CD4-positive, alpha-beta T cell treated with Interleukin-10 for 1 hour (primary cell): ENCODE results near the gene ST7L.

Source experiments
- DNase-seq: peaks from one replicate; pipeline ENCODE4 v3.0.0-alpha.2; 2020

The ST7L gene

DNA sequence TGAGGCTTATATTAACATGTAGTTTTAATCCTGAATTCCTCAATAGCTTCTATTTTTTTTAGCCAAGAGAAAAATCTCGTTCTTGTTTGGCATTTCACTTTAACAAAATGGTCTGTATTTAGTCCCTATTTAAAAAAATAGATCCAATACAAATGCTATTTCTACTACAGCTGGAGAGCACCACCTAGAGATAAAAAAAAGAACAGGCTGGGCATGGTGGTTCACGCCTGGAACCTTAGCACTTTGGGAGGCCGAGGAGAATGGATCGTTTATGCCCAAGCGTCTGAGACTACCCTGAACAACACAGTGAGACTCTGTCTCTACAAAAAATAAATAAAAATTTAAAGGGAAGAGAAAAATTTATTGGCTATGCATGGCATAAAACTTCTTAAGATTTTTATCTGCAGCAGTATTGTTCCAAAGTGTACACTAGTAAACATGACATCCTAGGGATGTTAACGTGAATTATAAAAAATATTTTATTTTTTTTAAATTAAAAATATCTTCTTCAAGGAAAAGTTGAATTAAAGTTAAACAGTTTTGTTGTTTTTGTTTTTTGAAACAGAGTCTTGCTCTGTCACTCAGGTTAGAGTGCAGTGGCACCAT, 4.4 kb downstream of the ST7L start:
- peak; percentile 53 for DNase-seq

DNA sequence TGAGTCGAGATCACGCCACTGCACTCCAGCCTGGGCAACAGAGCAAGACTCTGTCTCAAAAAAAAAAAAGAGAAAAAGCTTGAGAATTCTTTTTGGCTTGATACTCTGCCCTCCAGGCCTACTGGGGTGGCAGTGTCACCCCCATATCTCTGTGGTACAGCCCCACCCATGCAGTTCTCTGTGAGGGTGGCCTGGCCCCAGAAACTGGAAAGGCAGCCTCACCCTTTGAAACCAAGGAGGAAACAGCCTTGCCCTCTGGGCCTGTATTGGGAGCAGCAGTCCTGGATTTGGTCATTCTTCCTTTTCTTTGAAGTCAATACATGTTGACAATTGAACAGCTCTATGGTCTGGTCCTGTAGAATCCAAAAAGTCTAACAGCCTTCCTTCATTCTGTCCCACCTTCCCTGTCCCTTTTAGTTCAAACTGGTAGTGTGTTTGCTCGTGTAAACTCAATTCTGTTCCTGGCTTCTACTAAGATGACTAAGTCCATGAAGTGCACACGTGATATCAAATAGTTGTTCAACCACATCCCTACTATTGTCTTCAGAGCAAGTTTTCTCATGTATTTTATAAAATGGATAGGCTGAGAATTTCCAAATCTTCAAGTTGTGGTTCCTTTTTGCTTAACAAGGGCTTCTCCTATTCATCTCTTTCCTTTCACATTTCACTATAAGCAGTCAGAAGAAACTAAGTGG, 13.2 kb downstream of the ST7L start:
- no peak for DNase-seq

DNA sequence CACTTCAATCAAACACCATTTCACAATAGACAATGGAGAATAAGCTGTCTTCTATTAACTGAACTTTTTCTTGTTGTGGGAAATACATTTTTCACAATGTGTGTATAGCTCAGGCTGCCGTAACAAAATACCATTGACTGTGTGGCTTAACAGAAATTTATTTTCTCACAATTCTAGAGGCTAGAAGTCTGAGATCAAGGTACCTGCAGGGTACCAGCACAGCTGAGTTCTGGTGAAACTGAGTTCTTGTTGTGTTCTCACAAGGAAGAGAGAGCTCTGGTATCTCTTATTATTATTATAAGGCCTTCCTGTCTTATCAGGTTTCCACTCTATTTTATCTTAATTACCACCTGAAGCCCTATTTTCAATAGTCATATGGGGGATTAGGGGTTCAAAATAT, 15.4 kb downstream of the ST7L start:
- DNase-seq, result no peak

DNA sequence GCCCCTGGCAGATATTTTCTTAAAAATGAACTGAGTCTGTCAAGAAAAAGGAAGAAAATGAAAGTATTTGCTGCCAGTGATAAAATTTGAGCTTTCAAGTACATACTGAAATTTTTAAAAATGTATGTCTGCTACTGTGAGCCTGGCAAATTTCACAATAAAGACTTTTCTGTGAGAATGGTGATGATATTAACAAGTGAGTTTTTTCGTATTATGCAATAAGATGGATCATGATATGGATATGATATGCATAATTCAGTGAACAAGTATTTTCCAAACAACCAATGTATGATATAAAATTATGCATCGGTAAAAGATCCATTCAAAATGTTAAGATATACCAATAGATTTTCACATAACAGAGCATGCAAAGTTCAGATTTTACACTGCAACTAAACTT, 15.9 kb downstream of the ST7L start:
- DNase-seq, result no peak

DNA sequence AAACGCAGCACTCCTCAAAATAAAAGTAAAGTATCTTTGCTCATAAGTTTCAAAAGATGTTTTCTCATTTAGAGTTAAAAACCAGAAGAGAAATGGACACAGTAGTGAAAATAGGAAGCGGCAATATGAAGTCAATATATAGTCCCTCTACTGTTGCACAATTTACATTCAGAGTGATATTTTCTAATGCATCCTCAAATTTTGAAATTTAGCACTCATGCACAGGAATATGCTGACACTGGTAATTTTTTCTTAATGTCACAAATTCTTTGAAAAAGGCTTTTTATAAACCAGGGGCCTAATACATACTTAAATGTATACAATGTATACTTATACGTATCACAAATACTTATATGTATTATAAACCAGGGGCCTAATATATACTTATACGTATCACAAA, 19.5 kb downstream of the ST7L start:
- DNase-seq, result no peak

DNA sequence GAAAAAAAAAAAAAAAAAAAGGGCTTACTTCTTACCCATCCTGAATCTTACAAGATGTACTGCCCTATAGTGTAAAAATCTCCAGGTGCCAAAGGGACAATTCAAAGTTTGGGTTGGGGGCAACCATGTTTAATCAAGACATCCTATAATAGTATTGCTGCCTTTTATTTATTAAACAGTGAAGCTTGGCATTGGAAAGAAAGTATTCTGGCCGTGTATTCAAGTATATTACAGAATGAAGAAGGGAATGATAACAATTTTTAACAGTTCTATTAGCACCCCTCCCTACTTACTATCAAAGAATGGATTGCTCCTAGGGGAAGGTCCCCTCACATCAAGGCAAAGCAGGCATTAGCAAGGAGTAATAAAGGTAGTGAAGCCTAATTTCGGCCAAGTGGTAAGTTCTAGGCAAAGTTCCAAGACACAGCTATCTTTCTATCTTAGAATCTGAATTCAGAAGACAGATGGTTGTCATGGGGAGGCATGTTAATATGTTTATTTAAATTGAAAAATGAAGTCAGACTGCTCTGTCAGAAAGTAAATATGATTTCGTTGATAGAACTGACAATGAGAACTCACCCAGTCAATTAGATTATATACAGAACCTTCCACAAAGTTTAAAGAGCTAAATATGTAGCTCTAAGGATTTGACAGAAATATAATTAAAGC, 24.6 kb downstream of the ST7L start:
- no peak for DNase-seq

DNA sequence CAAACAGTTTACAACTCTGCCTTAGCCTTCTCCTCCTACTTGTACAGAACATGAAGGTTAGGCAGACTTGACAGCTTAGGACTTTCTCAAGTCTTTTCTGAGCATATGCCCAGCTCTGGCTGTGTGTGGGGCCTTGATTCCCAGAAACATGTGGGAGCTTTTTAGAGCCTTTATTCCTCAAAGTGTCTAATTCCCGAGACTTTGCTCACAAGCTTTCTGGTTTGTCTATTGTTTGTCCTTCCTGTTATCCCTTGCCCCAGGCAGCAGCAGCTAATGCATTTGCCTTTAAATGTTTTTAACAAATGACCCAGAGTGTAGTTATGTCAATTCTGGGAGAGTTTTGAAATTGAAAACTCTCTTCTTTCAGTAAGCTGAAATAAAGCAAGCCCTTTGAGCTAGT, 29.2 kb downstream of the ST7L start:
- no peak for DNase-seq

DNA sequence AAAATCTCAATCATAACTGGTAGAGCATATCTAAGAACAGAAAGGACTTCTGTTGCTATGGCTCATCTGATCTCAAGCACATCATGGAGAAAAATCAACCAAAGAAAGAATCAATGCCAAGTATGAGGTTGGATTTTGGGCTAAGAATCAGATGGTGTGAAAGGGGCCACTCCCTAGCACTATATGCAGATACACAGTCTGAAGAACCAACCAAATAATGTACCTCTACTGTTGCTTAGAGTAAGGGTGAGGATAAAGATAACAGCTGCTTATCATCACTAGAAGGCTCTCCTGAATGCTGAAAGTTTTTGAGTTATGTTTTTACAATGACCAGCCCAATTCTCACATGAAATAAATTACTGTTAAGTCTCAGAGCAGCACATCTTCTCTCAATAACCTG, 35.6 kb downstream of the ST7L start:
- no peak for DNase-seq

DNA sequence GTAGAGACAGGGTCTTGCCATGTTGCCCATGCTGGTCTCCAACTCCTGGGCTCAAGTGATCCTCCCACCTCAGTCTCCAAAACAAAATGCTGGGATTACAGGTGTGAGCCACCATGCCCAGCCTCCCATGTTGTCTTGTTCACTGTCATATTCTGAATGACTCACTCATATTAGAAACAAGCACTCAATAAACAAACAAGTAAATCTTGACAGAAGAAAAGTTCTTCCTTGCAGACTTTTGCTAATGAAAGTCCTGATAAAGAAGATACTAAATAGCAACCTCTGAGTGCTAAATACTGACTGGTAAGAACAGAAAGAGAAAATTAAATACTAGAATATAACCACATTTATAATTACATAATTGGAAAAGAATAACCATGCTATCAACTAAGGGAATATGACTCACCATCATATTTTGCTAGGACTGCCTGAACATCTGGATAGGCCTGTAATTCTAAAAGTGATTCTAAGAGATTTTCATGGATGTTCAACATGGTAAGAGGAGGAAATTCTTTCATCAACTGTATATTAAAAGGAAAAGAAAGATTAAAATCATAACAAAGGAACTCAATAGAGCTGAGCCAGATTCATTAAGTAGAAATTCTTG, 37.3 kb downstream of the ST7L start:
- DNase-seq, result no peak

DNA sequence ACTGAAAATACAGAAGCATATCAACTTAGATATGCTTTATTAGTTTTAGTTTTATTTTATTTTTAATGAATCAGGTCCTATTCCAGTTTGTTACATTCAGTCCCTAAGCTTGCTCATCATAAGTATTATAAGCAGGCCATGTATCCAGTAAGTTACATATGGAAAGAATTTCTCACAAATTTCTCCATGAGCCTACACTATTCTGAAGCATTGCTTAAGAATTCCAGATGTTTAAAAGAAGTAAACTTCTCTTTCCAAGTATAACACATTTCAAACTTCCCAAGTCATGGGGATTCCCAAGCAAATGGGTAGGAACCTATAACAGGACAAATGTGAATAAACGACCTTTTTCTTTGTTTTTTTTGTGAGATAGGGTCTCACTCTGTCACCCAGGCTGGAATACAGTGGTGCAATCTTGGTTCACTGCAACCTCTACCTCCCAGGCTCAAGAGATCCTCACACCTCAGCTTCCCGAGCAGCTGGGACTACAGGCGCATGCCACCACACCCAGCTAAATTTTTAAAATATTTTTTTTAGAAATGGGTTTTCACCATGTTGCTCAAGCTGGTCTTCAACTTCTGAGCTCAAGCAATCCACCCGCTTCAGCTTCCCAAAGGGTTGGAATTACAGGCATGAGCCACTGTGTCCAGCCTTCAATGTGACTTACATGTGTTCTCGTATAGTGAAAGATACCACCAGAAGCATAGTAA, 39.0 kb downstream of the ST7L start:
- no peak for DNase-seq

DNA sequence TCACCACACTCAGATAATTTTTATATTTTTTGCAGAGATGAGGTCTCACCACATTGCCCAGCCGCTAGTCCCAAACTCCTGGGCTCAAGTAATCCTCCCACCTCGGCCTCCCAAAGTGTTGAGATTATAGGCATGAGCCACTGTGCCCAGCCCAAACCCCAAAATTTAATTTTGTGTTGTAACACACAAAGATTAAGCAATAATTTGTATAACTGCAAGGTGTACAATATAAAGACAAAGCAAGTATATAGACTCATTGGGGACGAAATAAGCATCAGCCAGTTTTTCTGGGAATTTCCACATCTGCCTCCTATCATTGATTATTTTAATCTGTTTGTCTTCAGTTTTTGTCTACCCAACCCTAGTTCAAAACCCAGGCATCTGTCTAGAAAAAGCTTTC, 42.7 kb downstream of the ST7L start:
- no peak for DNase-seq

DNA sequence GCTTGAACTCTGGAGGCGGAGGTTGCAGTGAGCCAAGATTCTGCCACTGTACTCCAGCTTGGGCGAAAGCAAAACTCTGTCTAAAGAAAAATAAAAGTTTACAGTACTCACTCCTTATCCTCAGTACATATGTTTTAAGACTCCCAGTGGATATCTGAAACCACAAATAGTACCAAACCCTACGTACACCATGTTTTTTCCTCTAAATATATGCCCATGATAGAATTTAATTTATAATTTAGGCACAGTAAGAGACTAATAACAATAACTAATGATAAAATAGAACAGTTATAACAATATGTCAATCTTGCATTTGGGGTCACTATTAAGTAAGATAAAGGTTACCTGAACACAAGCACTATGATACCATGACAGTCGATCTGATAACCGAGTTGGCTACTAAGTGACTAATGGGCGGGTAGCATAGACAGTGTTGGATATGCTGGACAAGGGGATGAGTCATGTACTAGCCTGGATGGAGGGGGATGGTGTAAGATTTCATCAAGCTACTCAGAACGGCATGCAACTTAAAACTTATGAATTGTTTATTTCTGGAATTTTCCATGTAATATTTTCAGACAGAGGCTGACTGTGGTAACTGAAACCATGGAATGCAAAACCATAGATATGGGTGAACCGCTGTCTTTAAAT, 43.7 kb downstream of the ST7L start:
- no peak for DNase-seq

DNA sequence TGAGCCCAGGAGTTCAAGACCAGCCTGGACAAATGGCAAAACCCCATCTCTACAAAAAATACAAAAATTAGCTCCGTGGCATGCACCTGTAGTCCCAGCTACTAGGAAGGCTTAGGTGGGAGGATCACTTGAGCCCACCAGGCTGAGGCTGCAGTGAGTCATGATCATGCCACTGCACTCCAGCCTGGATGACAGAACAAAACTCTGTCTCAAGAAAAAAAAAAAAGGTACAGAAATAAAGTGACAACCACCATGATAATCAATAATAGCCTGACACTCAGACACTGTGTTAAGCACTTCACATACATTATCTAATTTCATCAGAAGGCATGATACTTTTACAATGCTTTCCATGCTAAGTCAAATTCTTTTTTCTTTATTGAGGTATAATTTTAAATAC, 53.1 kb downstream of the ST7L start:
- no peak for DNase-seq

DNA sequence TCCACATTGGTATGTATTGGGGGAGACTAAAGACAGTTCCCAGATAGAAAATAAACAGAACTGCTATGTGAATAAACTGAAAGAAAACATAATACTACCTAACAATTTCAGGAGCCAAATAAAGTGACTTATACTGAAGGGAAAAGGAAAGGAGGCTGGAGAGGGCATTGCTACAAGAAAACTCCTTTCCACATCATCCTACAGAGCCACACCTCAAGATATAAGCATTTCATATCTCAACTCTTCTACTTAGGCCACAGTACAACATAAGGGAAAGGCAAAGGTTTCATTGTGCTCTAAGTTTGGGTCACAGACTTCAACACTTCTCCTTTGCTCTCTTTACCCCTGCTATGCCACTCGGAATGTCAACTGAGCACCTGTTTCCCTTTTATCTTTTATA, 54.9 kb downstream of the ST7L start:
- DNase-seq, result no peak

DNA sequence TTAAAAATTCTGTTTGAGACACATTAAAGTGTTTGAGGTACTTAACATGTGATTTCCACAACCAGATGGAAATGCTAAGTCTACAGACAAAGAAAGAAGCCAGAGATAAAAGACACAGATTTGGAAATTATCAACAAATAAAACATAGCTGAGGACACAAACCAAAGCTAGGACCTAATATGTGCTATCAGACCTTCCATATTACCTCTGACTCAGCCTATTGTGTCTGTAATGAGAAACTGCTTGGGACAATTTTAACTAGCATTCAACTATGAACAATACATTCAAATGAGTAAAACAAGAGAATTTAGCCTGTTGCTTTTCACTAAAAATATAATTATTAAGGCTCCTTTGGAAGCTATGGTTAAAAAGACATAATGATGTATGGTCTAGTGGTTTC, 55.6 kb downstream of the ST7L start:
- DNase-seq, result no peak

DNA sequence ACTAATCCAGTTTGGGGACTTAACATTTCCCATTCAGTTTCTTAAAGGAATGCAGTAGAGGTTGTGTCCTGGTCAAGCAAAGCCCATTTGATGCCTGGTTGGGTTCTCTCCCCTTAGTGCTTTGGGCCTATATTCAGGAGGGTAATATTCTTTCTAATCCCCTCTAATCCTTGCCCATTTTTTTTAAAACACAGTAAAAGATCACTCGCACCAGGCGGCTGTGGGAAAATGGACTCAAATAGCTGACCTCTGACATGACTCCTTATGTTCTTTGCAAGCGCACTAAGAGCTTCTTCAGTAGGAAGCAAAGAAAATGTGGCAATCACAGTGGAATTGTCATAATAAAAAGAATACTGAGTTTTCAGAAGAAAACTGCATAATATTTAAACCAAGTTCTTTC, 60.3 kb downstream of the ST7L start:
- DNase-seq, result no peak

DNA sequence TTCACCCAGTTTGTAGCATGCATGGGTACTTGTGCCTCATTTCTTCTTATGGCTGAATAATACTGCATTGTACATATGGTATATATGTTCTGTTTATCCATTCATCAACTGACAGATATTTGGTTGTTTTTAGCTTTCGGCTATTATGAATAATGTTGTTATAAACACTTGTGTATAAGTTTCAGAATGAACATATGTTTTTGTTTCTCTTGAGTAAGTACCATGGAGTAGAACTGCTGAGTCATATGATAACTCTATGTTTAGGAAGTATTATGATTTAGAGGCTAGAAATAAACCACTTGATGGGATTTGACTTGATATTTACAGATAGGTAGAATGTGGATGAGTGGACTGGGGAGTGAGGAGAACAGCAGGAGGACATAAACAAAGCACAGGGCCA, 61.6 kb downstream of the ST7L start:
- DNase-seq, result no peak

DNA sequence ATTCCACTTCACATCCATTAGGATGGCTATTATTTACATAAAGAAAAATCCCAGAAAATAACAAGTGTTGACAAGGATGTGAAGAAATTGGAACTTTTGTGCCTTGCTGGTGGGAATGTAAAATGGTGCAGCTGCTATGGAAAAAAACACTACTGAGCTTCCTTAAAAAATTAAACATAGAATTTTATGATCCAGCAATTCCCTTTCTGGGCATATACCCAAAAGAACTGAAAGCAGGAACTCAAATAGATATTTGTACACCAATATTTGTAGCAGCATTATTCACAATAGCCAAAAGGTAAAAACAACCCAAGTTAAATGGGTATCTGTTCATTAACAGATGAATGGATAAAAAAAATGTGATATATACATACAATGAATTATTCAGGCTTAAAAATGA, 64.5 kb downstream of the ST7L start:
- no peak for DNase-seq

DNA sequence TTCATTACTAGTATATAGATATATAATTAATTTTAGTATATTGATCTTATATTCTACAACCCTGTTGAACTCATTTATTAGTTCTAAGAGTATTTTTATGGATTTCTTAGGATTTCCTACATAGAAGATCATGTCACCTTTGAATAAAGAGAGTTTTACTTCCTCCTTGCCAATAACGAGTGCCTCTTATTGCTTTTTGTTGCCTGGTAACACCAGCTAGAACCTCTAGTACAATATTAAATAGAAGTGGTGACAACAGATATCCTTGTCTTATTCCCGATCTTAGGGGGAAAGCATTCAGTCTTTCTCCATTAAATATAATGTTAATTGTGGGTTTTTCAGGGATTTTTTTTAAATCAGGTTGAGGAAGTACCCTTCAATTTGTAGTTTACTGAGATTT, 69.4 kb downstream of the ST7L start:
- no peak for DNase-seq

DNA sequence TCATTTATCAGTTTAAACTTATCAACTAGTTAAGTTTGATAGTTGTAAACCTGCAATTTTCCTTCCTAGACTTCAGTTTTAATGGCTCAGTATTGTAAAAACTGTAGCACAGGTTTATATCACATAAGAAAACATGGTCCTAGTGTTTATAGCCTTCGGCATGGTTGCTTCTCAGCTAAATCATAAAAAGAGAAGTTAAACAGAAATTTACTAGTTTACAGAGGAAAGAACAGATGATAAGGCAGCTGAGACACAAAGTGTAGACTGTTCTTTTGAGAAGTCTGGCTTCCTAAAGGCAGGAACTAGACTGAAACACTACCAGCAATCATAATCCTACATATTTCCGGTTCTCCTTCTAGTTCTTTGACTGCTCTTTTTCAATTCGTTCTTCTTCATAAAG, 70.4 kb downstream of the ST7L start:
- DNase-seq, result no peak

DNA sequence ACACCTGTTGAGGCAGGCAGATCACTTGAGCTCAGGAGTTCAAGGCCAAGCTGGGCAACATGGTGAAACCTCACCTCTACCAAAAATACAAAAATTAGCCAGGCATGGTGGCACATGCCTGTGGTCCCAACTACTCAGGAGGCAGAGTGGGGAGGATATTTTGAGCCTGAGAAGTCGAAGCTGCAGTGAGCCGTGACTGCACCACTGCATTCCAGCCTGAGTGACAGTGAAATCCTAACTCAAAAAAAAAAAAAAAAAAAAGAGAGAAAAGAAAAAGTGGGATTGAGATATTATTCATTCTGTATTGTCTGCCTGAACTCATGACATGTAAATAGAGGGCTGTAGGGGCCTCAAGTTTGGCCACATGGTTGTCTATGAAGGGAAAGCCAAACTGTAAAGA, 72.9 kb downstream of the ST7L start:
- DNase-seq, result no peak

DNA sequence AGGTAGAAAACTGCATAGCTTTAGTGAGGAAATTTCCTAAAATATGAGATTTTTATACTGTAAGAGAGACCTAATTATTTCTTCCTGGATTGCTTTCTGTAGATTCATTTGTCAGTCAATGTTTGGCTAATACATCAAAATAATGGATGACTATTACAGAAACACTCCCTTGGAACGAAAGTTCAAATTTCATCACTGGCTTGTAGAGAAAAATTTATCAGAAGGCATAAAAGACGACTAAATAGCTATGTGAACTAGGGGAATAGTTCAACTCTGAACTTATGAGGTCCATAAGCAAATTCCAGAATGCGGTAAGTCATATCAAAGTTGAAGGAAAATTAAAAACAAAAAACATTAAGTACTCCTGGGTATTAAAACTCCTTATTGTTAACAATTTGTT, 74.2 kb downstream of the ST7L start:
- DNase-seq, result no peak
